ENCODE measurements around the gene EPN3.

The EPN3 gene

GRCh38 chr17:50547736-50548083, 15.2 kb downstream of the EPN3 start:
- in situ Hi-C loops (cut with MboI; ENCODE audit: low sequenced_read_pairs), result no loop called here

- in situ Hi-C loops (cut with MboI; ENCODE audit: low sequenced_read_pairs), result no loop called here
Measured at GRCh38 chr17:50548831-50549230, 16.3 kb downstream of the EPN3 start.

DNA sequence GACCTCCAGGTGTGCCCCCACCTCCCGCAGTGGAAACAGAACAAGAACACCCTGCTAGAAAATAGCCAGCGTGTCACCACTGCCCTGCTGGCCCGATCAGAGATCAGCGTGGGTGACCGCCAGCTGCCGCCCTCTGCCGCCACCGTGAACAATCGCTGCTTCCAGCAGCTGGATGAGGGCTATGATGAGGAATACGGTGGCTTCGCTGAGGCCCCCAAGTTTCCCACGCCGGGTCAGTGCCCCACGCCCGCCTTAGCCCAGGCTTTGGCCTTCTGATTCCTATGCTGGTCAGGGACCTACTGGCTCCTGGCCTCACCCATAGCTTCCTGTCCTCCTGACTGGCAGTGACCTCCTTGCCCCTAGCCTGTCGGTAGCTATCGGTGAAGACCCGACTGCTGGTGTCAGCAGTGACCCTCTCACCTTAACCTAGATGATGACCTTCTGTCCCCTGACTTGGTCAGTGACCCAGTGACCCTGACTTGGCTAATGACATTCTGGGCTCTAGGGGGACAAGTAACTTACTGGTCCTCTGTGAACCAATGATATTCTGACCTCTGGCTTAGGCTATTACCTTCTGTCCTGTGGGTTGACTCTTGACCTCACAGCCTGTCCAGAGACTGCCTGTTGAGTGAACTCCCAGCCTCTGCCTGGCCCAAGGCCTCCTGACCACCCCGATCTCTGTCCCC, 16.9 kb downstream of the EPN3 start:
- in situ Hi-C loops (cut with MboI; ENCODE audit: low sequenced_read_pairs), result no loop called here

- in situ Hi-C loops (cut with MboI; ENCODE audit: low sequenced_read_pairs), result no loop called here
Measured at GRCh38 chr17:50549969-50550368, 17.4 kb downstream of the EPN3 start.

- in situ Hi-C loops (cut with MboI; ENCODE audit: low sequenced_read_pairs), result no loop called here
Measured at GRCh38 chr17:50550661-50551432, 18.3 kb downstream of the EPN3 start.

GRCh38 chr17:50551433-50551815, 18.9 kb downstream of the EPN3 start:
- in situ Hi-C loops (cut with MboI; ENCODE audit: low sequenced_read_pairs), result no loop called here

DNA sequence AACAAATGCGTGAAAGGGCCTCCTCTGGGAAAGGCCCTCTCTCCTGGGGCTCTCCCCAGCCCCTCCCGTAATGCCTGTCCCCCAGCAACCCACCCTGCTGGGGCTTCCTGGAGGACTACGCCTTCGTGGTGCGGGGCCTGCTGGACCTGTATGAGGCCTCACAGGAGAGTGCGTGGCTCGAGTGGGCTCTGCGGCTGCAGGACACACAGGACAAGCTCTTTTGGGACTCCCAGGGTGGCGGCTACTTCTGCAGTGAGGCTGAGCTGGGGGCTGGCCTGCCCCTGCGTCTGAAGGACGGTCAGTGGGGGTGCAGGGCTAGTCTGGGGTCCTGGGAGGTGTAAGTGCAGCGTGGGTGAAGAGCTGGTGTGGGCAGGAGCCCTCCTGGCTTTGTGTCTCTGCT, 19.3 kb downstream of the EPN3 start:
- in situ Hi-C loops (cut with MboI; ENCODE audit: low sequenced_read_pairs), result no loop called here

- in situ Hi-C loops (cut with MboI; ENCODE audit: low sequenced_read_pairs), result no loop called here
Measured at GRCh38 chr17:50554201-50554600, 21.7 kb downstream of the EPN3 start.

- in situ Hi-C loops (cut with MboI; ENCODE audit: low sequenced_read_pairs), result no loop called here
Measured at GRCh38 chr17:50556803-50557202, 24.3 kb downstream of the EPN3 start.

DNA sequence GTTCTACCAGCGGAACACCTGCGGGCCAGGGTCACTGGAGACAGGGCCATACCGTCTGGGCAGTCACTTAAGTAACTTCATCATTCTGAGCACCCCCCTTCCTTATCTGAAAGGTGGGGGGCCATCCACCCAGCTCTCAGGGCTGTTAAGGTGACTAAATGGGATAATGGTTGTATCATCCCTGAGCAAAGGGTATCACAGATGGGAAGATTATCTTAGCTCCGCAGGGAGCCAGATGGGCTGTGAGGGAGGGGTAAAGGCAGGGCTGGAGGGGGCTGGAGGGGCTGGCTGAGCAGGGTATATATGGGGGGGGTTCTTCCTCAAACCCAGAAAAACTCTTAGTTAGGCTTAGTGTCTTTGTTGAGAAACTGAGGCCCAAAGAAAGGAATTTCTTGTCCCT, 25.1 kb downstream of the EPN3 start:
- in situ Hi-C loops (cut with MboI; ENCODE audit: low sequenced_read_pairs), result no loop called here

GRCh38 chr17:50558091-50558490, 25.6 kb downstream of the EPN3 start:
- in situ Hi-C loops (cut with MboI; ENCODE audit: low sequenced_read_pairs), result no loop called here

GRCh38 chr17:50558581-50558940, 26.0 kb downstream of the EPN3 start:
- in situ Hi-C loops (cut with MboI; ENCODE audit: low sequenced_read_pairs), result no loop called here

GRCh38 chr17:50558941-50559614, 26.5 kb downstream of the EPN3 start:
- in situ Hi-C loops (cut with MboI; ENCODE audit: low sequenced_read_pairs), result no loop called here

DNA sequence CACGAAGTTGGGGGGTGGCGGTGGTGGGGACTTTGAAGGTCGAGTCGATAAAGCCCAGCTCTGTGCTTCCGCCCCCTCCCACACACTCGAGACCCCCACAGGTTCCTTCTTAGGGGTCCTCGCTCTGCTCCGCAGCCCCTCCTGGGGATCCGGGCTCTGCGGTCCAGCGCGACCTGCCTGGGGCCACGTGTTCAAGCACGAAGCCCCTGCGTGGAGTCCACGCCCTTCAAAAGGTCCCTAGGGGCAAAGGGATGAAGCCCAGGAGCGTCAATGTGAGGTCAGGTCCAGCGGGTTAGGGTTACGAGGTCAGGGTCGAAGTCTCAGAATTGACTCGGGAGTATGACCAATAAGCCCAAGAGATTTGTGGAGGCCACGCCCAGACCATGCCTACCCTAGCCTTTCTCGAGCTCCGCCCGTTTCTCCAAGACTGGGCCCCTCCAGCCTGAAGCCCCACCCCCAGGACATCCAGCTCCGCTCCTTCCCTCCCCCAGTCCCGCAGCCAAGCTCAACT, 27.2 kb downstream of the EPN3 start:
- in situ Hi-C loops (cut with MboI; ENCODE audit: low sequenced_read_pairs), result no loop called here

DNA sequence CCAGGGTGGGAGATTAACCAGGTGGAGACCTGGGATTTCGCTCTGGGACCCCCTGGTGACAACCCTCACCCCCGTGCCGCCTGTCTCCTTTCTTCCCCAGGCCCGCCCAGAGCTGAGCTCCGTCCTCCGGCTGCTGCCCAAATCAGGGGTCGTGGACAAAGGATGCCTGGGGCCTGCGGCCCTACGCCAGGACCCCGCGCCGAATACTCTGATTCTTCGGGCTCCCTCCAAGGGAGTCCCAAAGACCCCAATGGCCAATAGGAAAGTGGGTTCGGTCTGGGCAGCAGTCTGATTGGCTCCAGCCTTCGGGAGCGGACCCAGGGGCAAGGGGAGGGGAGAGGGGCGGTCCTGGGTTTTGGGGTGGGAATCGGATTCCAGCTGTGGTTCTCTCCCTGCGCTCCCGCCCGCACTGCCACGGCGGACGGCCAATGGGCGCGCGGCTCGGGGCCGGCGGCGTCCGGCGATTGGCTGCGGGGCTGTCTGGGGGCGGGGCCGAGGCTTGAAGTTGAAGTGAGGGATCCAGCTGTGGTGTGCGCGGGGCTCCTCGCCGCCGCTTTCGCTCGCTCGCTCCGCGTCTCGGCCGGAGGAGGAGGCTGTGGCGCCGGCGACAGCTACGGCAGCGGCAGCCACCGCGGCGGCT, 27.8 kb downstream of the EPN3 start, which contains the start of gene CACNA1G:
TSS of gene CACNA1G (plus strand) at position 531 of the 640 bp plus-strand sequence. CDS start 745 bp downstream, outside the sequence.
- in situ Hi-C loops (cut with MboI; ENCODE audit: low sequenced_read_pairs), result no loop called here

DNA sequence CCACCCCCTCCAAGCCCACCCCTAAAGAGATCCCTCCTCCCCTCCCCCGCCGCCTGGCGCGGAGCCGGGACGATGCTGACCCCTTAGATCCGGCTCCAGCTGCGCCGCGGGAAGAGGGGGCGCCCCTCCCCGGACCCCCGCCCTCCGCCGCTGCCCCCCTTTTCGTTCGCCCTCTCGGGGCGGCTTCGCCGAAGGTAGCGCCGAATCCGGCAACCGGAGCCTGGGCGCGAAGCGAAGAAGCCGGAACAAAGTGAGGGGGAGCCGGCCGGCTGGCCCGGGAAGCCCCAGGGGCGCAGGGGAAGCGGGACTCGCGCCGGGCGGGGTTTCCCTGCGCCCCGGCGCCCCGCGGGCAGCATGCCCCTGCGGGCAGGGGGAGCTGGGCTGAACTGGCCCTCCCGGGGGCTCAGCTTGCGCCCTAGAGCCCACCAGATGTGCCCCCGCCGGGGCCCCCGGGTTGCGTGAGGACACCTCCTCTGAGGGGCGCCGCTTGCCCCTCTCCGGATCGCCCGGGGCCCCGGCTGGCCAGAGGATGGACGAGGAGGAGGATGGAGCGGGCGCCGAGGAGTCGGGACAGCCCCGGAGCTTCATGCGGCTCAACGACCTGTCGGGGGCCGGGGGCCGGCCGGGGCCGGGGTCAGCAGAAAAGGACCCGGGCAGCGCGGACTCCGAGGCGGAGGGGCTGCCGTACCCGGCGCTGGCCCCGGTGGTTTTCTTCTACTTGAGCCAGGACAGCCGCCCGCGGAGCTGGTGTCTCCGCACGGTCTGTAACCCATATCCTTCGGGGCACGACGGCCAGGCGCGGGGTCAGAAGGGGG, 28.6 kb downstream of the EPN3 start:
- in situ Hi-C loops (cut with MboI; ENCODE audit: low sequenced_read_pairs), result no loop called here

GRCh38 chr17:50561746-50562141, 29.2 kb downstream of the EPN3 start:
- in situ Hi-C loops (cut with MboI; ENCODE audit: low sequenced_read_pairs), result no loop called here

GRCh38 chr17:50562242-50563091, 29.9 kb downstream of the EPN3 start:
- in situ Hi-C loops (cut with MboI; ENCODE audit: low sequenced_read_pairs), result no loop called here

- in situ Hi-C loops (cut with MboI; ENCODE audit: low sequenced_read_pairs), result no loop called here
Measured at GRCh38 chr17:50563092-50563511, 30.6 kb downstream of the EPN3 start.

GRCh38 chr17:50564916-50565315, 32.4 kb downstream of the EPN3 start:
- in situ Hi-C loops (cut with MboI; ENCODE audit: low sequenced_read_pairs), result no loop called here

Measured in hTERT RPE-1 (cell line).